H1 (cell line): Measurements from ENCODE around the gene PHRF1.
"Not testable (repeated sequence)": the region's sequence is repeated elsewhere in the genome, so short reads cannot be mapped to it uniquely, and the experiment has no call there.

Experiments used
- CEBPB ChIP-seq: IDR thresholded peaks from 2 replicates; pipeline ENCODE4 v1.6.1; 2012; ENCODE audit warnings: low read depth, low read length
- CTCF ChIP-seq, 3 experiments: IDR thresholded peaks; 1 replicate in 2 of 3; 2 replicates in 1 of 3; pipeline versions ENCODE4 v1.5.1 to v1.6.1; 2011; ENCODE audit warnings: low read length in 3 of 3, mild to moderate bottlenecking in 3 of 3, inconsistent platforms in 2 of 3, low read depth in 1 of 3, moderate library complexity in 1 of 3; ENCODE audit not compliant: insufficient read depth in 1 of 3; ENCODE audit errors: control extremely low read depth in 1 of 3
- POLR2A ChIP-seq, 2 experiments: IDR thresholded peaks; 1 replicate in 1 of 2; 2 replicates in 1 of 2; pipeline ENCODE4 v1.6.1; 2011; ENCODE audit warnings: low read depth in 2 of 2, low read length in 2 of 2, mild to moderate bottlenecking in 2 of 2; ENCODE audit errors: control extremely low read depth in 1 of 2
- RFX5 ChIP-seq: IDR thresholded peaks from 2 replicates; pipeline ENCODE4 v1.6.1; 2011; ENCODE audit warnings: low read depth, low read length, improper control_type of control experiment, borderline replicate concordance
- SIX5 ChIP-seq: IDR thresholded peaks from 2 replicates; pipeline ENCODE4 v1.6.1; 2011; ENCODE audit warnings: mild to moderate bottlenecking, low read depth, low read length
- SP1 ChIP-seq: IDR thresholded peaks from 2 replicates; pipeline ENCODE4 v1.6.1; 2011; ENCODE audit warnings: low read depth, low read length
- TAF1 ChIP-seq: IDR thresholded peaks from 2 replicates; pipeline ENCODE4 v1.6.1; 2011; ENCODE audit warnings: mild to moderate bottlenecking, low read depth, low read length
- TEAD4 ChIP-seq: IDR thresholded peaks from 2 replicates; pipeline ENCODE4 v1.6.1; 2012; ENCODE audit warnings: low read depth, low read length, inconsistent platforms, mixed read lengths

- not testable (repeated sequence) for TF ChIP-seq CTCF (IDR thresholded peaks at IDR 0.05; ENCODE audit: control extremely low read depth in 1 of 3, insufficient read depth in 1 of 3, low read depth in 1 of 3, low read length in 3 of 3); RFX5; TAF1; SP1; CEBPB; POLR2A (IDR thresholded peaks at IDR 0.05; ENCODE audit: control extremely low read depth in 1 of 2, low read depth in 2 of 2, low read length in 2 of 2); SIX5; TEAD4
Measured at GRCh38 chr11:654444-654843, 78.2 kb downstream of the PHRF1 start.
